HG02763 (cell line): ENCODE results near the gene LCLAT1.

ENCODE experiments used
- ATAC-seq: cut with Tn5 transposase; IDR thresholded peaks from one replicate; pipeline ENCODE4 v1.9.1; 2021; ENCODE audit warnings: mild to moderate bottlenecking, moderate library complexity; ENCODE audit not compliant: unreplicated experiment

The LCLAT1 gene

GRCh38 chr2:30686669-30687068, 239.6 kb downstream of the LCLAT1 start:
- ATAC-seq, result no peak

- ATAC-seq, result no peak
These were observed 241.9 kb downstream of the LCLAT1 start for GRCh38 chr2:30688956-30689401.

GRCh38 chr2:30689496-30690125, 242.6 kb downstream of the LCLAT1 start:
- ATAC-seq, result no peak

- no peak for ATAC-seq
These were observed 243.1 kb downstream of the LCLAT1 start for GRCh38 chr2:30690126-30690561.

- ATAC-seq, result no peak
These were observed 244.3 kb downstream of the LCLAT1 start for GRCh38 chr2:30691091-30691947.

- ATAC-seq, result no peak
These were observed 245.1 kb downstream of the LCLAT1 start for GRCh38 chr2:30691948-30692828.

- no peak for ATAC-seq
These were observed 245.8 kb downstream of the LCLAT1 start for GRCh38 chr2:30692829-30693275.
